GM18868 (cell line): ENCODE measurements around the gene CRISP2.
"Not testable (repeated sequence)": the region's sequence is repeated elsewhere in the genome, so short reads cannot be mapped to it uniquely, and the experiment has no call there.

ENCODE experiments used
- ATAC-seq: cut with Tn5 transposase; IDR thresholded peaks from one replicate; pipeline ENCODE4 v1.9.1; 2021; ENCODE audit warnings: mild to moderate bottlenecking, moderate library complexity; ENCODE audit not compliant: unreplicated experiment

The CRISP2 gene, protein sequence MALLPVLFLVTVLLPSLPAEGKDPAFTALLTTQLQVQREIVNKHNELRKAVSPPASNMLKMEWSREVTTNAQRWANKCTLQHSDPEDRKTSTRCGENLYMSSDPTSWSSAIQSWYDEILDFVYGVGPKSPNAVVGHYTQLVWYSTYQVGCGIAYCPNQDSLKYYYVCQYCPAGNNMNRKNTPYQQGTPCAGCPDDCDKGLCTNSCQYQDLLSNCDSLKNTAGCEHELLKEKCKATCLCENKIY

DNA sequence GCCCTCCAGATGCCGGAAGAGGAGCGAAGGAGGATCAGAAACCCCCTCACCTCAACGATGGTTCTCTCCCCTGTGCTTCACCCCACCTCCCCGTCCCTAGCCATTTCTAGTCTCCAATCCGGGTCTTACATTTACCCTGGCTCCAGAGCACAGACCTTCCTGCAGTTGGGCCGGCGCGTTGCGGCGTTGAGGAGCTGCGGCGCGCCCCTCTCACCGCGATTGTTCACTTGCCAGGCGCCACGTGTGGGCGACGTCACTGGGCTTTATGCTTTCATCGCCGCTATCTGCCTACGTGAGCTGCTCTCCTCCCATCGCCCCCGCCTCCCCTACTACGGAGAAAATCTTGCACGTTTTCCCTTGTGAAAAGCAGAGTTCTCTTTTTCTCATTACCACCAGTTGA is at the start of gene CRISP2:
TSS of gene CRISP2 (minus strand) at position 198 of the 400 bp plus-strand sequence. CDS start 4,347 bp downstream, outside the sequence.
- no peak for ATAC-seq

DNA sequence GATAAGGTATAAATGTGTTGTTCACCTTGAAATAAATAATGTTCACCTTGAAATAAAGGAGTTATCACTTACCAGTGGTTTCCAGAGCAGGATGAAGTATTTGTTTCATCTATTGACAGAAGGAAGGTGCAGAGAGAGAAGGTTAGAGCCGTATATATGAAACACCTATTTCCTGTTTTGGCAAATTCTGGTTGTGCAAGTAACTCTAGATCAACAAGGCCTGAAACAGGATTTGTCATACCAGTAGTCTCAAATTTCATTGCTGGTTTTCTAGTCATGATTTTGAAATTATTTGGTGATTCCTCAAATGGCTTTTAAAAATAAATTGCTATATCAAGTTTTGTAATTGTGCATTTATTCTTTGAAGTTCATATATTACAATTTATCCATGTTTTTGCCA is 30.9 kb upstream of the CRISP2 start, which contains the start of gene CRISP3:
TSS of gene CRISP3 (minus strand) at position 130 of the 400 bp plus-strand sequence. CDS start at position 109, 21 bp downstream.
- no peak for ATAC-seq

DNA sequence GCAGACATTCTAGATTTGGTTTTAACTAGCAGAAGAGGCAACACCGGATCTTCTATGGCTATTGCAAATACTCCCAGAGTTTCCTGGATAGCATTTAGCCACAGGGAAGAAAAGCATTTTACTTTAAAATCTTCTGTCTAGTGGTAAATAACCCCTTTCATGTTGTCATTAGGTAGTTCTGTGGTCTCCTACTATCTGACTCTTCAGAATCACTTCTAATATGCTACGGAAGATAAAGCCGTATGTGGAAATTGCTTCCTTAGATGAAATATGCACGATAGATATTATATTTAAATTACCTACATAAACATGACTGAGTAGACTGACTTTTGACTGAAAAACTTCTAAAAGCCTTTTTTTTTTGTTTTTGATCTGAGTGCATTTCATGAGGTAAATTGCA is 30.1 kb upstream of the CRISP2 start:
- ATAC-seq, result no peak

DNA sequence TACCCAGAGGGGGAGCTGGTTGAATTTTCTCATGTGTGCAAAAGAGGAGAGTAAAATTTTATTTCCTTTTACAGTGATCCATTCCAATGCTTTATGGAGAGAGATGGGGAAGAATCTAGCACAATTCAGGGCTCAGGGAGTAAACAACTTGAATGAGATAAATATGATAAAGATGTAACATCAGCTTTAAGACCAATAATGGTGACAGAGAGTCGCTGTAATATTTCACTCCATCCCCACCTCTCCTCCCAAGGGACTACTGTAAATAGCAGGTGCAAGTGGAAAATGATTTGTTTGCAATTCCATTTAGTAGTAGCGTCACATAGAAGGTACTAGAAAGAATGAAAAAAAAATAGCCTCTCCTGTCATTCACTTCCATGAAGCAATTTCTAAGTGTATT is 26.1 kb upstream of the CRISP2 start:
- ATAC-seq, result no peak

DNA sequence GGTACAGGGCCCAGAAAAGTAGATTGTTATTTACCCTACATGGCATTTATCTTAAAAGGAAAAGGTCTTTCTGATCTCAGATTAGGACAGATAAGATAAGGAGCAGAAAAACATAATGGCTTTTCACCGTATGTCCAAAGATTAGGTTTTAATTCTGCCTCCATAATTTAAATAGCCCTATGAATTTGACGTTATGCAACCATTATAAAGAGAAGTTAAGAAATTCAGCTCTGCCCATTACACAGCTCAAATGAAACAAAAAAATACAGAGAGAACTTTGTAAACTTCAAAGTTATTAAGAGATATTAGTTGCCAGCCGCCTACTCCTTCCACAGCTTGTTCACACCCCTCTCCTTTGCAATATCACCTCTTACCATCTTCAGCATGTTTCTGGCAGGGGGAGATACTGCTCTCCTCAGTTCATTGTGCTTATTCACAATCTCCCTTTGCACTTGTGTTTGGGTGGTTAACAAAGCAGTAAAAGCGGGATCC is 22.7 kb upstream of the CRISP2 start:
- no peak for ATAC-seq

DNA sequence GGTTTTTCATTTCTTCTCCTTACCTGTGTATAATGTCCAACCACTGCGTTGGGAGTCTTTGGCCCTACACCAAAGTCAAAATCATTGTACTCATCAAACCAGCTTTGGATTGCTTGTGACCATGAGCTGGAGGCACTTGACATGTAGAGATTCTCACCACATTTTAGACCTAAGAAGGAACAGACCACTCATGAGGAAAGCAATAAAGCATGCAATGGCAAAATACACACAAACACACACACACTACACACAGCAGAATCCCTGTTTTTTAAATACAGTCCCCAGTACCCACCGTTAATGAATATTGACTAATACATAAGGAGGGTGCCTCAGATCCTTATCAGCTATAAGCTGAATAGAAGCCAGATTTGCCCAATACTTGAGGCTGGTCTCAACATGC is 20.3 kb upstream of the CRISP2 start:
- ATAC-seq, result no peak

DNA sequence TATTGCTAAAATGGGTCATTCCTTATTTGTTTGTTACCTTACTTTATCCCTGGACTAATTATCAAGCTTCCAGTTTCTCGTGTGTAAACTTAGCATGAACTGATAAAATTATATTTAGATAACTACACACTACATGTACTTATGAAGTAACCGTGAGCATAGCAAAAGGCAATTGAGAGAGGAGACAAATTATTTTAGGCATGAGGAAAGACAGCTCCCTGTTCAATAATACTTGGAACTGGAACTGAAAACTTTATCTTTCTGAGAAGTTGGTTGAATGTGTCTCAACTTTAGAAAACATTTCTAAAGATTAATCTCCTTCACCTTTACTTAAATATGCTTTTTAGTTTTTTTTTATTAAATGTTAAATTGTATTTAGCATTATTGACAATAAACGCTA is 19.4 kb upstream of the CRISP2 start:
- no peak for ATAC-seq

DNA sequence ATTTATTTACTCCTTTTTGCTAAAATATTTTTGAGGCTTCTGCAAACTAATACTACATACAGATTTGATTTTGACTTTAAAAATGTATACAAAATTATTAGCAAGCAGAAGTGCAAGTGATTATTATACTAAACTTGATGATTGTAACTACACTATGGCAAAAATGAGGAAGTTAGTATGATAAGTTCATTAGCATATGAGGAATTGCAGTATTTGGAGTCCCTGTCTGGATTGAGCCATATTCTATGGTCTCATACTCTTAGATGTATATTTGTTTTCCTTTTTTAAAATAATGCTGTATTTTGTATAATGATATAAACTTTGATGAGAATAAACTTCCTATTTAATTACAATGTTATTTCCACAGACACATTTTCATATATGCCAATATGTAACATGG is 16.9 kb upstream of the CRISP2 start:
- ATAC-seq, result no peak

DNA sequence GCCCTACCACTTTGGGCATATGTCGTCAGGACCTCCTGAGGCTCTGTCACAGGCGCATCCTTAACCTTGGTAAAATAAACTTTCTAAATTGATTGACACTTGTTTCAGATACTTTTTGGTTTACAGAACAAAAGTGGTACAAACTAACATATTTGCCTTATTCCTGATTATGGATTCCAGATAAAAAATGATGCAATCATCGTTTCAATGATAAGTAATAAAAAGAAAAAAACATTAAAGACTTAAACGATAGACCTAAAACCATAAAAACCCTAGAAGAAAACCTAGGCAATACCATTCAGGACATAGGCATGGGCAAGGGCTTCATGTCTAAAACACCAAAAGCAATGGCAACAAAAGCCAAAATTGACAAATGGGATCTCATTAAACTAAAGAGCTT is 10.6 kb upstream of the CRISP2 start:
- not testable (repeated sequence) for ATAC-seq

DNA sequence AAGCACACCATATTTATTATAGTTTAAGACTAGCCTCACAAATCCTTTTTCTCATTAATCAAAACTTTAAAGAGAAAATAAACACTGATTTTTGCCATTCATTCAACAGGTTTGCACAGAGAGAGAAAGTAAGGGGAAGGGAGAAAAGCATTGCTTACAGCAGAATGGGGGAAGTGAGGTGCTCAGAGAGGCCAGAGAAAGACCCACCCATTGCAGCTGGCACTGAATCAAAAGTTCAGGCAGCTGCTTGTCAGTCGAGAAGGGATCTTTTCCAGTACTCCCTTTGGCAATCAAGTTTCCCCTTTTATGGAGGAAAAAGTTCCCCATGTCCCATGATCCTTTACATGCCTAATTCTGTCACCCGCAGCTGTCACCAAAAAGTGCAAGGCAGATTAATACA is 8.0 kb upstream of the CRISP2 start:
- ATAC-seq, result no peak

DNA sequence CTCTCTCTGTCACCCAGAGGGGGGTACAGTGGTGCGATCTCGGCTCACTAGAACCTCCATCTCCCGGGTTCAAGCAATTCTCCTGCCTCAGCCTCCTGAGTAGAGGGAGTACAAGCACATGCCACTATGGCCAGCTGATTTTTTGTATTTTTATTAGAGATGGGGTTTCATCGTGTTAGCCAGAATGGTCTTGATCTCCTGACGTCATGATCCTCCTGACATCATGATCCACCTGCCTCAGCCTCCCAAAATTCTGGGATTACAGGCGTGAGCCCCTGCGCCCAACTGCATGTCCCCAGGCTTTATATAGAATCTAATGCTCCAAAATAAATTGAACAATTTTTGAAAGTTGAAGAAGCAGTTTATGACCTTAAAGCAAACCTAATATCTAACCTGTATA is 7.0 kb upstream of the CRISP2 start:
- no peak for ATAC-seq

DNA sequence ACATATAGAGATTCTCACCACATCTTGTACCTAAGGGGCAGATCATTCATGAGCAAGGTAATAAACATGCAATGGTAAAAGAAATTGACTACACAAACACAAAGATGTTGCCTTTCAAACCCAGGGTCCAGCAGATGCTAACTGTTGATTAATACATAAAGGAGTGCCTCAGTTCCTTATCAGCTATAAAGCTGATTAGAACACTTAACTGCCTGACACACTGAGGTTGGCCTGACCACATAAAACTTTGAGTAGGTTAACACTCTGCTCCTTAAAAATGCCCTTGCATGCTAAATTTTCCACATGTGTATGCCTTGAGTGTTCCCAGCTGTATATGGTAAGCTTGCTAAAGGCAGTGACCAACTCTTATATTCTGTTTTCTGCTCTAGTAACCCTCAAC is 14.9 kb downstream of the CRISP2 start:
- no peak for ATAC-seq

DNA sequence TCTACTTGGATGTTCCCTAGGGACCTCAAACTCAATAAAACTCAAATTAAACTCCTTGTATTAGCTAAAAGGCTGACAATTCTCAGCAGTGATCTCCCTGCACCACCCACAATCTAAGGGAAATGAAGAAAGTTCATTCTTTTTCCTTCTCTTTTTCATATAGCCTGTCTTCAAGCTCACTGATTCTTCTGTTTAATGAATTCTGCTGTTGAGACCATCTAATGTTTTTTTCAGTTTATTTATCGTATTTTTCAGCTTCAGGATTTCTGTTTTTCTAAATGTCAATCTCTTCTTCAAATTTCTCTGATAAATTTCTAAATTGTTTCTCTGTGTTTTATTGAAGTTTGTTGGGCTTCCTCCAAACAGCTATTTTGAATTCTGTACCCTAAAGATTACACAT is 19.8 kb downstream of the CRISP2 start:
- no peak for ATAC-seq

DNA sequence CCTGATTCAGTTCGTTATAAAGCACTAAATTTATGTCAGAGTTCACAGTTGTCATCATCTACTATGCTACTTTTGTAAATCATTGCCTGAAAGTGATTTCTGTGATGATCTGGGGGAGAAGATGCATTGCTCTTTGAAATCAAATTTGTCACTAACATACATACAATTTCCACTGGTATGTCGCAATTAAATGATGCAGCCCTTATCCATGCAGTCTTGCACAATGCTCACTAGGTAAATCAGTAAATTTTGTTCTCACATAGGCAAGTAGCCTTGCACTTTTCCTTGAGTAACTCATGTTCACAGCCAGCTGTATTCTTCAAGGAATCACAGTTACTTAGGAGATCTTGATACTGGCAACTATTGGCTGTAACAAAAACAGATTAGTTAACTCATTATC is 20.8 kb downstream of the CRISP2 start:
- no peak for ATAC-seq

DNA sequence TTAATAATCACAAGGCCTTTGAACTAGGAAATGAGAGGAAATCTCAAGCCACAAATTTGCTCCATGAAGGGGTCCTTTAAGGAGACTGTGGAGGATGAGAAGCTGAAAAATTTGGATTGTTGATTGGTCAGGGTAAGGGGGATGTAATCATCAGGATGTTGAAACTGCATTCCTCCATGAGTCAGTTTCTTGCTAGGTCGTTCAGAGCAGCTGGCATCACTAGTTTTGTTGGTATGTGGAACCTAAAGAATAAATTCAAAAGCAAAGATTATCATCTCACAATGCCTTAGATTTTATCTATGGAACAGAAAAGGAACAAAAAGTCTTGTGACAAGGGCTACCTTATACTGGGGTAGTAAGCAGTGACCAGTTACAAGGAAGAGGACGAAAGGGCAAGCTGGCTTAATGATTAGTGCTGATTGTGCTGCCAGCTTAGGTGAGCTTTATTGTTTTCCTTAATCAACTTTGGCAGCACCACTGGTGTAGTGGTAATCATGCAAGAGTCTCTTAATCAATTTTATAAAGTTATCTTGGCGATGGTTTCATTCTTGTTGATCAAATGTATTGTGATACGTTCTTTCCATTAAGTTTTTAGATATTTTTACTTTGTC is 36.6 kb downstream of the CRISP2 start:
- ATAC-seq, result no peak

DNA sequence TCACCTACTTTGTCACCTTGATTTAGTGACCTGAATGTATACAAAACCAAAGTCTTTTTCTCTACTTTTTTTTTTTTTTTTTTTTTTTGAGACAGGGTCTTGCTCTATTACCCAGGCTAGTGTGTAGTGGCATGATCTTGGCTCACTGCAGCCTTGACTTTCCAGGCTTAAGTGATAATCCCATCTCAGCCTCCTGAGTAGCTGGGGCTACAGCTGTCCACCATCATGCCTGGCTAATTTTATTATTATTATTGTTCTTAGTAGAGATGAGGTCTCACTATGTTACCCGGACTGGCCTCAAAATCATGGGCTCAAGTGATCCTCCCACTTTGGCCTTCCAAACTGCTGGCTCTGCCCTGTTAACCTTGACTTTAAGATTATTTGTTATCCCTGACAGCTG is 37.5 kb downstream of the CRISP2 start:
- ATAC-seq, result no peak

DNA sequence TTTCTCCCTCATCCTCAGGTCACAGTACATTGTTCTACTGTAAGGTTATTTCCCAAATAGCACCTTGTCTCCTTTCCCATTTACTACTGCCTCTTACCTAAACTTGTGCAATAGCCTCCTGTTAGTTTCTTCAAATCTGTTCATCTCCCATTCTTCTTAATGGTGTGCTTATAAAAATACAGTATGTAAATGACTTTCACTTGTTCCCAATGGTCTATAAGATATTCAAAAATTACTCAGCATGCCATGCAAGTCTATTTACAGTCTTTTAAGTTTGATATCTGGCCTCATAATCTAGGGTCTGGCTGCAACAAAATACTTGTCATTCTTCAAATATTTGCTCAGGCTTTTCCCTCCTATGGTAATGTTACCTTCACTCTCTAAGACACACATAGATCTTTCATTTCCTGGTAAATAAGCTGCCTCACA is 45.2 kb downstream of the CRISP2 start:
- no peak for ATAC-seq

DNA sequence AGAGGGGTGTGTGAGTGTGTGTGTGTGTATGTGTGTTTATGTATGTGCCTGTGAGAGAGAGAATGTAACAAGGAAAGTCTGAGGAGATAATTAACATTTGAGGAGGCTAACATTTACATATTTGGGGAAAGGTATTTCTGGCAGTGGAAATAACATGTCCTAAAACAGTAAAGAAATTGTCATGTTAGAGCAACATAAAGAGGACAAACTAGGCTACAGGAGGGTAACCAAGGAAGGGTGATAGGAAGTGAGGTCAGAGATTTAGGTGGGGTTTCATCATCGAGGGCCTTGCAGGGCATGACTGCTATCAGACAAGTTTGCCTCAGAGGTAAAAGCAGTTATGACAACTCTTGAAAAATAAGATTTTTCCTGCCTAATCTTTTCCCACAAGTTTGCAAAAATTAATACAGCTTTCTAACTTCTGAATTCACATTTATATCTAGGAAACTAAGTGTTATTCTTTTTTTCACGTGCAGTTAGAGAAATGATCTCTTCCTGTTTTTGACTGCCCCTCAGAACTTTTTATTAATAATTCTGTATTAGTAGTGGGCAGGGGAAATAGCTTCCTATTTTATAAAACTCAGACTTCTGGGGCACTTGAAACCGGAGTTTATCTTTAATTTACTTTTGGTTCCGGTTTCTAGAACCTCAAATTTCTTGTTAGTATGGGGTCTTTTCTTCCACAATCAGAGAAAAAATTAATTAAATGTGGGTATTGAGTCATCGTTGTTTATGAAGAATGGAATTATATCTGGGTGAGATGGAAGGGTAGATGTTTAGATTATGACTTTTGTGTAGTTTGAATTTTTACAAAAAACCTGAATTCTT is 46.2 kb downstream of the CRISP2 start:
- ATAC-seq, result no peak

DNA sequence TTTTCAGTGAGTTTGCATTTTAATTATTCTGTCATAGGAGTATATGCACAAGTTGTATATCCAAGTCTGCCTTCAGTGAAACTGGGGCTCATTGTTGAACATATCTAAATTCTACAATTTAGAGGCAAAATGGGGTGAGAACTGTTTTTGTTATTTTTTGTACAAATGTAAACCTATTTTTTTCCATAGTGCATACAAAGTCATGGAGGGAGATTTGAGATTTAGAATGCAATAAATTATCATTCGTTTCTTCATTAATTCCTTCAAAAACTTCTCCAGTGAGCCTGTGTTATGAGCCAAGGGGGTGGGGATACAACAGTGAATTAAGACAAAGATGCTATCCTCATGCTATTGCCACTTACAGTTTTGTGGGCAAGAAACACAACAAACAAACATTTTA is 46.9 kb downstream of the CRISP2 start:
- no peak for ATAC-seq

DNA sequence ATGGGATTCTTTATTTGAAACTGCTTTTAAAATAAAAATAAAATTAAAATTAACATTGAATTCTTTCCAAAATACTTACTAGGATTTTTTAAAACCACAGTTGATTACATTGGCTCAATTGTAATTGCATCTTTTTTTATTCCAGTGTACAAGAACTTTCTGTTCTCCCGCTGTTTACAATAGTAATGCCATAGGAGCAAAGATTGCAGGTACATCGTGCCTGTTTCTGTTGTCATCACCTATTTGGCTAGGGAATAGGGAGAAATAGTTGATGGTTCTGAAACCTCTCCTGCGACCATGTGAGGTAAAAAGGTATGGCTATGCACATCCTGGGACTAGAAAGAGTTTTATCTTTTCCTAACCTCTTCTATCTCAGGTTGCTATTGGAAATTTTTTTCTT is 48.5 kb downstream of the CRISP2 start:
- ATAC-seq, result no peak

DNA sequence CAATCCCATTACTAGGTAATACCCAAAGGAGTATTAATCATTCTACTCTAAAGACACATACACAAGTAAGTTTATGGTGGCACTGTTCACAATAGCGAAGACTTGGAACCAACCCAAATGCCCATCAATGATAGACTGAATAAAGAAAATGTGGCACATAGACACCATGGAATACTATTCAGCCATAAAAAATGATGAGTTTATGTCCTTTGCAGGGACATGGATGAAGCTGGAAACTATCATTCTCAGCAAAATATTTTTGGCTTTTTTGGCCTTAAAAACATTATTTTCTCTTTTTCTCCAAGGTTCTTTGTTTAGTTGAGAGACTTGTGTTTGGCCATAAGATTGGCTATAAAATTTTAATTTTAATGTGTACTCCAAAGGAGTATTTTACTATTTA is 49.3 kb downstream of the CRISP2 start:
- not testable (repeated sequence) for ATAC-seq

DNA sequence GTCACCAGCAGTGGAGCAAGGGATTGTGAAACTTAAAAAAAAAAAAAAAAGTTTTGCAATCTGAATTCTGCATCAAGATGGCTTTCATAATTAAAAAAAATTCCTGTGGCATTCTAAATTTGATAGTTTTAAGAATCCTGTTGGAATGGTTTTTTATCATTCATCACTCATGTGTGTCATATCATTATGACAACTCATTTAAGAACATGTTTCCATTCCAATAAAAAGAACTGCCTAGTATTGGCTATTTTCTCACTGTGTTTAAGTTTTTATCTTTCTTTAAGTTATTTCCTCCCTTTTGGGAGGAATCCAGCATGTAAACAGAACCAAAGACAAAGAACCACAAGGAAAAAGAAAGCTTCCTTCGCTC is 50.5 kb downstream of the CRISP2 start:
- ATAC-seq, result no peak
